GM23338 (cell line): ENCODE data around the gene UPF2. TPM values are rescaled to one million over a fixed set of nuclear protein-coding genes. Genes with fewer than 3 reads are reported as not detected.

Experiments
- ATAC-seq: fragments of 200-7000 bp; cut with Tn5 transposase; 3 replicates; pipeline ENCODE4 v1.9.1; 2020
- DNase-seq: peaks from one replicate; pipeline ENCODE4 v3.0.0-alpha.2; 2015; ENCODE audit warnings: low spot score
- H2AFZ ChIP-seq: fragments of 200-600 bp; sonication (generic); 2 replicates; pipeline ENCODE4 v1.8.0; 2016; ENCODE audit warnings: antibody characterized with exemption, mild to moderate bottlenecking, moderate library complexity
- H3F3A ChIP-seq: fragments of 200-600 bp; sonication (generic); replicated peaks from 2 replicates; pipeline ENCODE4 v1.8.0; 2017; ENCODE audit warnings: antibody characterized with exemption, mixed run types, low read depth
- H3K27ac ChIP-seq: fragments of 200-600 bp; sonication (generic); 2 replicates; pipeline ENCODE4 v1.6.1; 2016; ENCODE audit warnings: low read depth
- H3K27me3 ChIP-seq: fragments of 200-600 bp; sonication (generic); 2 replicates; pipeline ENCODE4 v1.8.0; 2016; ENCODE audit warnings: mild to moderate bottlenecking, mixed run types, moderate library complexity; ENCODE audit not compliant: insufficient read depth
- H3K36me3 ChIP-seq: fragments of 200-600 bp; sonication (generic); 2 replicates; pipeline ENCODE4 v1.8.0; 2016; ENCODE audit warnings: mild to moderate bottlenecking; ENCODE audit not compliant: insufficient read depth
- H3K4me1 ChIP-seq: fragments of 200-600 bp; sonication (generic); 2 replicates; pipeline ENCODE4 v1.8.0; 2016; ENCODE audit warnings: mild to moderate bottlenecking, moderate library complexity; ENCODE audit not compliant: insufficient read depth
- H3K4me2 ChIP-seq: fragments of 200-600 bp; sonication (generic); 2 replicates; pipeline ENCODE4 v1.7.1; 2017; ENCODE audit warnings: mixed run types
- H3K4me3 ChIP-seq: fragments of 200-600 bp; sonication (generic); 2 replicates; pipeline ENCODE4 v1.6.1; 2016; ENCODE audit warnings: mixed run types
- H3K79me2 ChIP-seq: fragments of 200-600 bp; sonication (generic); replicated peaks from 2 replicates; pipeline ENCODE4 v1.8.0; 2017; ENCODE audit warnings: mild to moderate bottlenecking; ENCODE audit not compliant: insufficient read depth
- H3K9me2 ChIP-seq: fragments of 200-600 bp; sonication (generic); 2 replicates; pipeline ENCODE4 v1.8.0; 2017; ENCODE audit not compliant: insufficient read depth
- H4K20me1 ChIP-seq: fragments of 200-600 bp; sonication (generic); replicated peaks from 2 replicates; pipeline ENCODE4 v1.8.0; 2017; ENCODE audit warnings: mild to moderate bottlenecking; ENCODE audit not compliant: insufficient read depth
- H3K27ac Mint-ChIP-seq: 2 replicates; pipeline ENCODE4 v1.8.0; 2020; ENCODE audit warnings: inconsistent platforms, mild to moderate bottlenecking, moderate library complexity, mixed read lengths
- H3K27me3 Mint-ChIP-seq: 3 replicates; pipeline ENCODE4 v1.8.0; 2022; ENCODE audit warnings: low read depth, mild to moderate bottlenecking, moderate library complexity, mixed read lengths, inconsistent platforms; ENCODE audit not compliant: insufficient read depth, poor library complexity
- H3K36me3 Mint-ChIP-seq: 3 replicates; pipeline ENCODE4 v1.8.0; 2021; ENCODE audit warnings: low read depth, mild to moderate bottlenecking, inconsistent platforms, moderate library complexity, mixed read lengths
- H3K4me1 Mint-ChIP-seq: 3 replicates; pipeline ENCODE4 v1.8.0; 2020; ENCODE audit warnings: mild to moderate bottlenecking, inconsistent platforms, mixed read lengths
- H3K4me3 Mint-ChIP-seq: 3 replicates; pipeline ENCODE4 v1.8.0; 2021; ENCODE audit warnings: moderate library complexity, mild to moderate bottlenecking, inconsistent platforms, mixed read lengths
- H3K9me3 Mint-ChIP-seq: 3 replicates; pipeline ENCODE4 v1.8.0; 2020; ENCODE audit warnings: moderate library complexity, mild to moderate bottlenecking, inconsistent platforms, mixed read lengths
- CREB1 ChIP-seq: fragments of 250-450 bp; sonication (Bioruptor Pico); IDR thresholded peaks from 2 replicates; pipeline ENCODE4 v1.5.0; 2020; ENCODE audit warnings: low read depth, mild to moderate bottlenecking, moderate library complexity
- CTCF ChIP-seq, 2 experiments: fragments of 200-600 bp in 1 of 2; sonication (generic) in 1 of 2; conservative IDR thresholded peaks; 2 replicates each; pipeline versions ENCODE4 v1.5.1 to v1.6.1; 2016 to 2017; ENCODE audit warnings: antibody characterized with exemption in 2 of 2, low read depth in 2 of 2, mild to moderate bottlenecking in 2 of 2, moderate library complexity in 1 of 2
- ETS1 ChIP-seq: IDR thresholded peaks from 2 replicates; pipeline ENCODE4 v1.6.1; 2016; ENCODE audit warnings: antibody characterized with exemption
- EZH2 ChIP-seq: fragments of 200-600 bp; sonication (generic); IDR thresholded peaks from one replicate; pipeline ENCODE4 v1.8.0; 2017; ENCODE audit warnings: antibody characterized with exemption, mild to moderate bottlenecking, low read depth; ENCODE audit not compliant: unreplicated experiment
- EZH2phosphoT487 ChIP-seq: fragments of 200-600 bp; sonication (generic); IDR thresholded peaks from one replicate; pipeline ENCODE4 v1.8.1; 2018; ENCODE audit warnings: antibody characterized with exemption; ENCODE audit not compliant: unreplicated experiment
- JUNB ChIP-seq: IDR thresholded peaks from one replicate; pipeline ENCODE4 v1.6.1; 2016; ENCODE audit warnings: antibody characterized with exemption; ENCODE audit not compliant: unreplicated experiment
- NANOG ChIP-seq: IDR thresholded peaks from 2 replicates; pipeline ENCODE4 v1.6.1; 2016; ENCODE audit warnings: antibody characterized with exemption, borderline replicate concordance
- POLR2AphosphoS5 ChIP-seq: IDR thresholded peaks from 2 replicates; pipeline ENCODE4 v1.6.1; 2016; ENCODE audit warnings: antibody characterized with exemption, low read depth
- REST ChIP-seq: IDR thresholded peaks from one replicate; pipeline ENCODE4 v1.6.1; 2018; ENCODE audit warnings: antibody characterized with exemption; ENCODE audit not compliant: unreplicated experiment
- STAT1 ChIP-seq: IDR thresholded peaks from one replicate; pipeline ENCODE4 v1.6.1; 2016; ENCODE audit warnings: antibody characterized with exemption; ENCODE audit not compliant: unreplicated experiment
- ZNF114 ChIP-seq: fragments of 250-450 bp; sonication (Bioruptor Pico); IDR thresholded peaks from 2 replicates; pipeline ENCODE4 v1.5.0; 2020; ENCODE audit warnings: mild to moderate bottlenecking, moderate library complexity
- ZNF331 ChIP-seq: fragments of 250-450 bp; sonication (Bioruptor Pico); IDR thresholded peaks from 2 replicates; pipeline ENCODE4 v1.5.0; 2020; ENCODE audit warnings: low read depth, mild to moderate bottlenecking, moderate library complexity
- ZNF462 ChIP-seq: fragments of 250-450 bp; sonication (Bioruptor Pico); IDR thresholded peaks from 2 replicates; pipeline ENCODE4 v1.5.0; 2020; ENCODE audit warnings: mild to moderate bottlenecking, moderate library complexity
- polyA plus RNA-seq: library from polyadenylated mRNA; unstranded; fragments of >200 nt; fragmentation: Nextera tagmentation; extraction: Ambion mirVana; gene quantifications from 2 replicates; pipeline ENCODE4 v1.2.1, GENCODE V29; 2016
- total RNA-seq: library from RNA; depleted of rRNA; stranded (reverse); fragments of >200 nt; shearing (Covaris generic); gene quantifications from 2 replicates; pipeline ENCODE4 v1.2.3, GENCODE V29; 2014

UPF2 gene
- total and polyA plus RNA-seq, 2 experiments from 2014 or later: 29.0 to 78.5 TPM

GRCh38 chr10:11927746-11928145, 114.9 kb downstream of the UPF2 start:
- peaks cover 55% of the 10 kb centered on the region for H3K36me3 Mint-ChIP-seq
- peaks cover 21% of the 10 kb centered on the region for H3K36me3 ChIP-seq
- no peak for DNase-seq

More at GRCh38 chr10:11927746-11928145, 114.9 kb downstream of the UPF2 start:
- Histone ChIP-seq H3K27ac (no peak overlapping the region), H3F3A (no peaks in the 10 kb centered on the region), H4K20me1 (no peaks in the 10 kb centered on the region), H3K27me3 (no peaks in the 10 kb centered on the region), H3K9me2 (no peaks in the 10 kb centered on the region), H3K4me2 (no peak overlapping the region), H3K4me3 (no peak overlapping the region), H2AFZ (no peak overlapping the region), H3K79me2 (no peaks in the 10 kb centered on the region), H3K4me1 (no peaks in the 10 kb centered on the region)
- no peak overlapping the region for H3K27ac Mint-ChIP-seq
- H3K27me3 Mint-ChIP-seq: no peaks in the 10 kb centered on the region
- no peaks in the 10 kb centered on the region for H3K4me1 Mint-ChIP-seq
- no peak for ATAC-seq
- TF ChIP-seq ZNF331 (CRISPR knock-in tag) (no peak), STAT1 (no peak), POLR2AphosphoS5 (no peak), CTCF (conservative IDR thresholded peaks at IDR 0.05; ENCODE audit: low read depth in 2 of 2) (no peak), NANOG (no peak), ZNF114 (CRISPR knock-in tag) (no peak), JUNB (no peak), REST (no peak), CREB1 (CRISPR knock-in tag) (no peak), ZNF462 (no peak), EZH2 (no peak), ETS1 (no peak), EZH2phosphoT487 (no peak)
- H3K9me3 Mint-ChIP-seq: no peaks in the 10 kb centered on the region
- no peak overlapping the region; the same call in 2 of the 3 replicates for H3K4me3 Mint-ChIP-seq
